ENCODE results near the gene PDLIM7. TPM values are rescaled to one million over a fixed set of nuclear protein-coding genes. Genes with fewer than 3 reads are reported as not detected.

The PDLIM7 gene
- polyA plus RNA-seq, 1 donor from 2014 or later = 16.3 TPM

DNA sequence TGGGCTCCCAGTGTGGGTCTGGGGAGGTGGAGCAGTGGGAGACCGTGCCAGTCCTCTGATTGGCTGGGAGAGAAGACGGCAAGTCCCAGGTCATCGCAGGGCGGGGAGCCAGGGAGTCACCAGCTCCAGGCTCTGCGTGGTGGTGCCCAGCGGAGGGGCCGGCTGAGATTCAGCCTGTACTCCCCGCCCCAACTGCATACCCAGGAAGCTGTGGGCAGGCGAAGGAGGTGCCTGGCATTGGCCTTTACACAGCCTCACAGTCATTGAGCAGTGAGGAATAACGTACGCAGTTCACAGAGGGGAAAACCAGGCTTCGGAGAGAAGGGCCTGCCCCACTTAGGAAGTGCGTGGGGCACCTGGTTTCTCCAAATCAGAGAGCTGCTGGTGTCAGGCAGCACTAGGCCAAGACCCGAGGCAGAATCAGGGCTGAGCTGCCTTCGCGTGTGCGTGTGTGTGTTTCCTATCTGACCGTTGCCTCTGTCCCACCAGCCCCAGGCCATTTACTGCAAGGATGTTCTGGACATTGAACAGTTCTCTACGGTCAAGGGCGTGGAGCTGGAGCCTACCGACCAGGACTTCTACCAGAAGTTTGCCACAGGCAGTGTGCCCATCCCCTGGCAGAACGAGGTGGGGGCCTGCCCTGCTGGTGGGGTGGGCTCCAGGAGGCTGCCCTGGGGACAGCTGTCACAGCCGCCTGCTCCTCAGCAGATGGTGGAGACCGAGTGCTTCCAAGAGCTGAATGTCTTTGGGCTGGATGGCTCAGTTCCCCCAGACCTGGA is 57.0 kb downstream of the PDLIM7 start:
- peak overlapping the region in 2 of 3 donors; percentile 81 to 87 for H3K27ac Mint-ChIP-seq
- no peaks in the 10 kb centered on the region for H3K9me3 Mint-ChIP-seq
- H3K27me3 Mint-ChIP-seq = no peaks in the 10 kb centered on the region
- H3K4me3 Mint-ChIP-seq = no peak overlapping the region
- peaks cover 7% of the 10 kb centered on the region for H3K36me3 Mint-ChIP-seq
- peaks cover 13 to 22% (median 17%) of the 10 kb centered on the region in 3 donors for H3K4me1 Mint-ChIP-seq

DNA sequence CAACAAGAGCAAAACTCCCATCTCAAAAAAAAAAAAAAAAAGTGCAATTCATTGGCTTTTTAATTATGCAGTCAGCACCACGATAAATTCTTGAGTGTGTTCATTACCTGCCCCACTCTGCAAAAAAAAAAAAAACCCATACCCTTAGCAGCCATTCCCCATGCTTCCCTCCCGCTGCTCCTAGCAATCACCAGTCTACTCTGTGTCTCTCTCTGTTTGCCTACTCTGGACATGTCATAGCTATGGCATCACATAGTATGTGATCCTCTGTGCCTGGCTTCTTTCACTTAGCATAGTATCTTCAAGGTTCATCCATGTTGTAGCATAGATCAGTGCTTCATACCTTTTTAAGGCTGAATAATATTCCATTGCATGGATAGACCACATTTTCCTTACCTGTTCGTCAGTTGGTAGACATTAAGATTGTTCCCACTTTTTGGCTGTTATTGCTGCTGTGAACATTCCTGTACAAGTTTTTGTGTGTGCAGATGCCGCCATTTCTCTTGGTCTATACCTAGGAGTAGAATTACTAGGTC is 57.8 kb downstream of the PDLIM7 start:
- H3K4me1 Mint-ChIP-seq = peaks cover 7 to 14% (median 9%) of the 10 kb centered on the region in 3 donors

DNA sequence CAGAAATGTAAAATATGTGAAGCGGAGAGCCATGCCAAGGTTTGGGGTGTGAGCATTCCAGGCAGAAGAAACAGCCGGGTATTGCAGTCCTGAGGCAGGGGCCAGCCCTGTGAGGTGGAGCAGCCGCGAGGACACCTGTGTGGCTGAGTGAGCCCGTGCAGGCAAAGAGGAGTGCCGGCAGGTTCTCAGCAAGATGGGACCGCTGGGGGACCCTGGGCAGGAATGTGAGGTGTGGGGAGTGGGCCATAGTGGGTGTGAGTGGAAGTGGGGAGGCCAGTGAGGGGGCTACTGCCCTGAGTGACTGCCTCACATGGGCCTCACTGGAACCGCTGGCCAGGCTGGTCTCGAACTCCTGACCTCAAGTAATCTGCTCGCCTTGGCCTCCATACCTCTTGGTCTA is 58.9 kb downstream of the PDLIM7 start:
- Mint-ChIP-seq H3K27ac (peak overlapping the region in 2 of 3 donors; percentile 87 to 88), H3K4me3 (peak overlapping the region in 1 of 4 donors; percentile 65), H3K36me3 (peaks cover 7% of the 10 kb centered on the region), H3K27me3 (no peaks in the 10 kb centered on the region), H3K9me3 (no peaks in the 10 kb centered on the region), H3K4me1 (peaks cover 4 to 15% (median 6%) of the 10 kb centered on the region in 3 donors)

More for the DNA sequence above, 57.8 kb downstream of the PDLIM7 start:
- Mint-ChIP-seq H3K9me3 (no peaks in the 10 kb centered on the region), H3K4me3 (no peak overlapping the region), H3K27ac (peak overlapping the region in 1 of 3 donors; percentile 87), H3K36me3 (peaks cover 7% of the 10 kb centered on the region), H3K27me3 (no peaks in the 10 kb centered on the region)

DNA sequence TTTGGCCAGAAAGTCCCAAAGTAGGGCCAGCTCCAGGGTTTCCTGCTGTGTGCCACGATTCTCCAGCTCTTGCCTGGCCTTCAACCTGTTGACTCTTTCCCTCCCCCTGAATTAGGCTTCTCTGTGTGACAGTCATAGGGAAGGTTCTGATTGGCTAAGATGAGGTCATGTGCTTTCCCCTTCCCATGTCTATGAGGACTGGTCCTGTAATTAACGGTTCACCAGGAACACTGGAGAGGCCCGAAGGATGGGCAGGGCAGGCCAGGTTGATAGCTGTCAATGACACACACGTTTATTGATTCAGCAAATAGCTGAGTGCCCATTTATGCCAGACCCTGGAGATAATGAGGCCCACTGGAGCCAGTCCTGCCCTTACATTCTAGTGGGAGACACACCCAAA is 59.8 kb downstream of the PDLIM7 start:
- H3K27ac Mint-ChIP-seq = peak overlapping the region in 1 of 3 donors; percentile 87
- H3K4me1 Mint-ChIP-seq = peaks cover 4 to 20% (median 6%) of the 10 kb centered on the region in 3 donors
- H3K27me3 Mint-ChIP-seq = no peaks in the 10 kb centered on the region
- H3K36me3 Mint-ChIP-seq = peaks cover 5% of the 10 kb centered on the region
- H3K9me3 Mint-ChIP-seq = no peaks in the 10 kb centered on the region
- H3K4me3 Mint-ChIP-seq = peak overlapping the region in 1 of 4 donors; percentile 65

DNA sequence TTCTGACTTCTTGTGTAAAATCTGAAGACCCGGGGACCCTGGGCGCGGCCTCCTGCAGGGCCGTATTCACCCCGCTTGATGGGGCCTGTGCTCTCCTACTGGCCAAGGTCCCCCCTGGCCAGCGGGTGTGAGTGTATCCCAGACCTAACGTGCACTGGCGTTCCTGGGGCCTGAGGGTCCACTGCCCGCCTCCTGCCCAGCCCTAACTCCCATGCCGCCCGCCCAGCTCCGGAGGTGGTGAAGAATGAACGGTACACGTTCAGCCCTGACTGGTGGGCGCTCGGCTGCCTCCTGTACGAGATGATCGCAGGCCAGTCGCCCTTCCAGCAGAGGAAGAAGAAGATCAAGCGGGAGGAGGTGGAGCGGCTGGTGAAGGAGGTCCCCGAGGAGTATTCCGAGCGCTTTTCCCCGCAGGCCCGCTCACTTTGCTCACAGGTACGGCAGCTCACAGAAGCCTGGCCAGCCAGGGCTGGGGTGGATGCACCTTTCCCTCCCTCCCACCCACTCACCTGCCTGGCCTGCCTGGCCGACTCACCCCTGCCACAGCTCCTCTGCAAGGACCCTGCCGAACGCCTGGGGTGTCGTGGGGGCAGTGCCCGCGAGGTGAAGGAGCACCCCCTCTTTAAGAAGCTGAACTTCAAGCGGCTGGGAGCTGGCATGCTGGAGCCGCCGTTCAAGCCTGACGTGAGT is 61.4 kb downstream of the PDLIM7 start:
- H3K4me1 Mint-ChIP-seq = peaks cover 10 to 24% (median 19%) of the 10 kb centered on the region in 3 donors
- peaks cover 3% of the 10 kb centered on the region for H3K36me3 Mint-ChIP-seq
- H3K9me3 Mint-ChIP-seq = no peaks in the 10 kb centered on the region
- H3K27me3 Mint-ChIP-seq = no peaks in the 10 kb centered on the region
- H3K27ac Mint-ChIP-seq = peak overlapping the region in 1 of 3 donors; percentile 18
- H3K4me3 Mint-ChIP-seq = no peak overlapping the region

DNA sequence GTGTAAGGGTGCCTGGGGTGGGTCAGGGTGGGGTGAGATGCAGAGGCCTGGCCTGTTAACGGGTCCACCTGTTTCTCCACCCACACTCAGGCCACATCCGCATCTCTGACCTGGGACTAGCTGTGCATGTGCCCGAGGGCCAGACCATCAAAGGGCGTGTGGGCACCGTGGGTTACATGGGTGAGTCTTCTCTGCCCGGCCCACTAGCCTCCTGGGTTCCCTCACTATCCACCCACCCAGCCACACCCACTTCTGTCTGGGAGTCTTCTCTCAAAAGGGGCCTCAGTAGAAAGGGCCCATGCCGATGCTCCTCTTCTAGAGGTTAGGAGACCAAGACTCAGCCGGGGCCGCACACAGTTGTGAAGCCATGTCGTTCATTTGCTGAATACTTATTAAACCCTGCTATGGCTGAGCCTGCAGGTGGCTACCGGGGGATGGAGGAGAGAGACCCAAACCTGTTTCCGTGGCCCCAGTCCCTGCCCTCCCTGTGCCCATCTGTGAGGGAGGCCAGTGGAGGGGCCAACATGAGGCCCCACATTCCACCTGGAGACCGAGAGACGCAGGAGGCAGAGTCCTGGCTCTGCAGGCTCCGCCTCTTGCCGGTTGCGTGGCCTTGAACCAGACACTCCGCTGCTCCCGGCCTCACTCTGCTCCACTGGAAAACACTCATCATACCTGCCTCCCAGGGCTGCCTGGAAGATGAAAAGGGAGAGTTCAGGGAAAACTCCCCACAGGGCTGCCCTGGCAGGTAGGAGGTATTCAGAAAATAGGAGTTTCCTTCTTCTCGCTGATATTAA is 62.3 kb downstream of the PDLIM7 start:
- Mint-ChIP-seq H3K27ac (peak overlapping the region; percentile 31 to 81 (median 71)), H3K36me3 (peaks cover 3% of the 10 kb centered on the region), H3K9me3 (no peaks in the 10 kb centered on the region), H3K27me3 (no peaks in the 10 kb centered on the region), H3K4me1 (peaks cover 13 to 31% (median 26%) of the 10 kb centered on the region in 3 donors), H3K4me3 (peak overlapping the region in 1 of 4 donors; percentile 12)

DNA sequence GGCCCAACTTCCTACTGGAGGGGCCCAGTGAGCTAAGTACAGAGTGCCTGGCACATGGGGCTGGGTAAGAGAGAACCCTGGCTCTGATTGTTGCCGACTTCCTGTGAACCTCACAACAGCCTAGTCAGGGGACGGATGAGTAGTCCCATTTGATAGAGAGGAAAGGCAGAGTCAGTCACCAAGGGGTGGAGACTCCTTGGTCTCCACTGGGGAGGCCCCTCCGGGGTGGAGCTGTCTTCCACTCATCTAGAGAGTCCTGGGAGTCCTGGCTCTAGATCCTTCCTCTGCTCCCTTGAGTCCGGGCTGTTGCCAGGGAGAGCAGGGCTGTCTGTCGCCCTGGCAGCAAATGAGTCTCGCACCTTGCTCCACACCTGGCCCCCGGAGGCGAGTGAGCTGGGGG is 63.0 kb downstream of the PDLIM7 start:
- Mint-ChIP-seq H3K4me3 (peak overlapping the region in 2 of 4 donors; percentile 12 to 43), H3K27ac (peak overlapping the region; percentile 59 to 81 (median 71)), H3K36me3 (no peaks in the 10 kb centered on the region), H3K27me3 (no peaks in the 10 kb centered on the region), H3K4me1 (peaks cover 15 to 34% (median 25%) of the 10 kb centered on the region in 3 donors), H3K9me3 (no peaks in the 10 kb centered on the region)

DNA sequence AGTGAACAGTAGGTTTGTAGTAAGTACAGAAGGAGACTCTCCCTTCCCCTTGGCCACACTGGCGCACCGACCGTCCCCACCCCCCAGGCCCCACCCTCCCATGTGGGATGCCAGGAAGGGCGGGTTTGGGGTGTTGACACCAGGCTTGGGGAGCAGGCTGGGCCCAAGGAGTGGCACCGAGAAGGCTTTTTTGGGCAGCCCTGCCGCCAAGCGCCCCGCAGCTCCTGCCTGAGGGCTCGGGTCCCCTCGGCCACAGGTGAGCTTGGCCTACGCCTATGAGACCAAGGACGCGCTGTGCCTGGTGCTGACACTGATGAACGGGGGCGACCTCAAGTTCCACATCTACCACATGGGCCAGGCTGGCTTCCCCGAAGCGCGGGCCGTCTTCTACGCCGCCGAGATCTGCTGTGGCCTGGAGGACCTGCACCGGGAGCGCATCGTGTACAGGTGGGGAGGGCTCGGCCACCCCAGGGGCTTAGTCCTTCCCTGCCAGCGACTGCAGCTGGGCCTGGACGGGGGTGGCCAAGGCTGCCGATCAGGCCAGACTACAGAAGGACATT is 63.7 kb downstream of the PDLIM7 start:
- Mint-ChIP-seq H3K27me3 (no peaks in the 10 kb centered on the region), H3K4me3 (peak overlapping the region in 2 of 4 donors; percentile 43 to 57), H3K4me1 (peaks cover 22 to 39% (median 31%) of the 10 kb centered on the region in 3 donors), H3K27ac (peak overlapping the region in 2 of 3 donors; percentile 53 to 81), H3K36me3 (peaks cover 5% of the 10 kb centered on the region), H3K9me3 (no peaks in the 10 kb centered on the region)

Other genes starting within 250 kb of the PDLIM7 start
- gene RAB24, start 193.9 kb downstream of the PDLIM7 start, polyA plus RNA-seq = 42.9 TPM
- gene PRELID1, start 193.8 kb downstream of the PDLIM7 start, polyA plus RNA-seq = 248 TPM
- 4.1 TPM for gene MXD3, start 185.7 kb downstream of the PDLIM7 start, polyA plus RNA-seq
- gene LMAN2, start 145.9 kb downstream of the PDLIM7 start, polyA plus RNA-seq = 171 TPM
- gene RGS14, start 139.7 kb downstream of the PDLIM7 start, polyA plus RNA-seq = 49.5 TPM
- not detected for gene SLC34A1, start 113.2 kb downstream of the PDLIM7 start, polyA plus RNA-seq
- gene PFN3, start 96.9 kb downstream of the PDLIM7 start, polyA plus RNA-seq = not detected
- 0.78 TPM for gene F12, start 88.0 kb downstream of the PDLIM7 start, polyA plus RNA-seq
- 107 TPM for gene GRK6, start 70.9 kb downstream of the PDLIM7 start, polyA plus RNA-seq
- 23.1 TPM for gene PRR7, start 50.8 kb downstream of the PDLIM7 start, polyA plus RNA-seq
- 0.54 TPM for gene DBN1, start 24.0 kb downstream of the PDLIM7 start, polyA plus RNA-seq
- gene DOK3, start 12.2 kb upstream of the PDLIM7 start, polyA plus RNA-seq = 154 TPM
- 74.2 TPM for gene DDX41, start 19.4 kb upstream of the PDLIM7 start, polyA plus RNA-seq
- 4.5 TPM for gene FAM193B, start 57.0 kb upstream of the PDLIM7 start, polyA plus RNA-seq
- 96.6 TPM for gene TMED9, start 94.6 kb upstream of the PDLIM7 start, polyA plus RNA-seq
- 26.4 TPM for gene B4GALT7, start 102.5 kb upstream of the PDLIM7 start, polyA plus RNA-seq

Data from IgD-negative memory B cell (primary cell).